SKM-1 (cell line): ENCODE measurements around the gene TENM3.

Experiments
- DNase-seq: peaks from one replicate; lab custom pipeline; 2025; ENCODE audit not compliant: unreplicated experiment; lab: John Stamatoyannopoulos, UW

Gene TENM3

GRCh38 chr4:182286035-182286434 is 42.8 kb downstream of the TENM3 start:
- no peak for DNase-seq

- no peak for DNase-seq
These were observed 43.7 kb downstream of the TENM3 start for GRCh38 chr4:182286931-182287330.

DNA sequence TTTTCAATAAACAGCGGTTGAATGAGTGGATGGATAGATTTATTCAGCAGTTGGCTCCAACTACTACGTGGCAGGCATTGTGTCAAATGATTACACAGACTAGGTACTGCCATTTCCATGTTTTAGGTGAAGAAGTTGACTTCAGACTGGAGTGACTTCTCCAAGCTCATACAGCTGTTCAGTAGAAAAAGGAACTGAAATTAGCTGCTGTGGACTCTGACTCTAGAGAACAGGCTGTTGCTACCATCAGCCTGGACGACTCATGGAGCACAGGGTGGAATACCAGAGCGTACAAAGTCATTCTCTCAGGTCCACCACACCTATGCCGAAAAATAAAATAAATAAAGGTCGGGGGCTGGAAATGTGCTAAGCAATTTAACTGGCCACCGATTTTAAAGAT is 45.3 kb downstream of the TENM3 start:
- DNase-seq, result no peak

DNA sequence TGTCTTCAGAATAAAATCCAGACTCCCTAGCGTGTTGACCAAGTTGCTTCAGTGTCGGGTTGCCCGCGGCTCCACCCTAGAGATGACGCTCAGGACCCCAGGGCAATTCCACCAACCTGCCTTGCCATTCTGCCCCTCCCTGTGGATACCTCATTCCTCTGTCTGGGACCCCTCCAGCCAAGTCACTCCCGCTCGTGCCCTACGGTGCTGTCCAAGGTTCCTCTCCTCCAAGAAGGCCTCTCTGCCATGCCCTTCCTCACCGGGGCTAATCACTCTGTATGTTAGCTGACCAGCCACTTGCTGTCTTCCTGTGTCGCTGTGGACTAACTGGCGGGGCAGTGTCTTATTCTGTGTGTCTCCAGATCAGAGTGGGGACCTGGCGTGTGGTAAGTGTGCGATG is 46.6 kb downstream of the TENM3 start:
- DNase-seq, result no peak

GRCh38 chr4:182291175-182291574 is 48.0 kb downstream of the TENM3 start:
- no peak for DNase-seq

DNA sequence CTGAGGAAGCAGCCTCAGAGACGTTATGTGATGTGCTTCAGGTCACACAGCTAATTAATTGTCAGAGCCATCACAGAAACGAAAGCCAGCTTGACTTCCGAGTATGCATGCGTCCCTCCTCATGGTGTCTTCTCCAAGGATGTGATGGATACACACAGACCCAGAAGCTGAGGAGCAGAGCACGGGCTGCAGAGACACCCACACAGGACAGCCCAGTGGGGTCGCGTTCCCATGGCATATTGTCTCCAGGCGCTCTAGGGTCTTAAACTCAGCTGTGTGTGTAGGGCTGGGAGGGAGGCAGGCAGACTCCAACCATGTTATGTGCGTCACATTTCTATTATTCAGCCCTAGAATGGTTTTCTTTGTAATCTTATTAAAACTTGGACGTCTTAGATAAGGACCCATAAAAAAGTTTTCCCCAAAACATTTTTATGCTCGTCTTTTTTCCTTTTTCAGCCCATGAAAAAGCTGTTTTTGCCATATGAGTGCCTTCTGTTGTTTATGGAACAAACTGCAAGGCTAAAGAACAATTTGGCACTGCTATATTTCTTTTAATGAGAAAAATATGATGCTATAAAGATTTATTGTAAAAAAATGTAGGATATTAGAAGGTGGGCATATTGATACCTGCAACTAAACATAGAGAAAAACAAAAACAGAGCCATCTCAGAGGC is 48.5 kb downstream of the TENM3 start:
- DNase-seq, result no peak

- no peak for DNase-seq
These were observed 49.4 kb downstream of the TENM3 start for GRCh38 chr4:182292612-182293011.

- DNase-seq, result no peak
These were observed 50.6 kb downstream of the TENM3 start for GRCh38 chr4:182293691-182294255.

DNA sequence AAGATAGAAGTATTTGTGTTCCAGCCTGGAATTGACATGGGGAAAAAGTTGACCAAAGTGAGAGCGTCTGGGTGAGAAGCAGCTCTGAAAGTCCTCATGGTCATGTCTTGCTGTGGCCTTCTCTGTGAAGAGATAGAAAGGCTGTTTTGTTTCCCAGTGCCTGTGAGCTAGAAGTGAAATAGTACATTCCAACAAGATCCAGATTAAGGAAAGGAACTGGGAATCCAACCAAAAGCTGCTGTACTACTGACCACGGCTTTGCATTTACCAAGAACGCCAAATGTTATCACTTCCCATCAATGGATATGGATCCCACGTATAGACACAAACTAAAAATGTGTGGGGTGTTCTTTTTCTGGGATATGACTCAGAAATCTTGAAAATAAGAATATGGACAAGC is 51.2 kb downstream of the TENM3 start:
- no peak for DNase-seq

DNA sequence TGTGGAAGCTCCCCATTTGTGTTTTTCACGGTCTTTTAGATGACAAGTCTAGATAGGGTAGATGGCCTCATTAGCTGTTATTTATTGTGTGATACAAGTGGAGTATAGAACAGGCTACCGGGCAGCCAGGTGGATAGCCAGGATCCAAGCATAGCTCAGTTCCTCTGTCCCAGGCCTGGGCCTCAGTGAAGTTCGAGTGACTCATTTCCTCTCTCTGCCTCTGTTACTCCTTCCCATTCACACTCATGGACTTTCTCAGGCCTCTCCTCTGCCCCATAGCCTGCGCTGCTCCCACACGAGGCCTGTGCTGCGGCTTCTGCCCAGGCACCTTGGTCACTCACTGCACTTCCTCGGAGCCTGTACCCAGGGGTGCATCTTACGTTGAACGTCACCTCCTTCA is 54.5 kb downstream of the TENM3 start:
- DNase-seq, result peak; percentile 21

DNA sequence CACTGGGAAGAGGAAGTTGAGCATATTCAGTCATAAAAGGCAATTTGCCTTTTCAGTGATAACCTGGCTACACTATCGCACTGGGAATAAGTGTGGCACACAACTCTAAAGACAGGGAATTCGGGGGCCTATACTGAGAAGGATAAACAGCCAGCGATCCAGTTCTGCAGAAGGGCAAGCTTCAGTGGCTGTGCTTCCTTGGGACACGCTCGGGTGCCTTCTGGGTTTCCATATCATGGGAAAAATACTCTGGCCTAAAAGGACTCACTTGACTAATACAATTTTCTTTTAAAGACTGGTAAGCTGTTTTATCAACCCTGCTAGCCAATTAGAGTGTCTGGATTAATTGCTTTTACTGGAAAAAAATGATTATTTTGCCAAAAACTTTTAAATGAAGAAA is 58.5 kb downstream of the TENM3 start:
- DNase-seq, result no peak

GRCh38 chr4:182303847-182304246 is 60.6 kb downstream of the TENM3 start:
- no peak for DNase-seq

DNA sequence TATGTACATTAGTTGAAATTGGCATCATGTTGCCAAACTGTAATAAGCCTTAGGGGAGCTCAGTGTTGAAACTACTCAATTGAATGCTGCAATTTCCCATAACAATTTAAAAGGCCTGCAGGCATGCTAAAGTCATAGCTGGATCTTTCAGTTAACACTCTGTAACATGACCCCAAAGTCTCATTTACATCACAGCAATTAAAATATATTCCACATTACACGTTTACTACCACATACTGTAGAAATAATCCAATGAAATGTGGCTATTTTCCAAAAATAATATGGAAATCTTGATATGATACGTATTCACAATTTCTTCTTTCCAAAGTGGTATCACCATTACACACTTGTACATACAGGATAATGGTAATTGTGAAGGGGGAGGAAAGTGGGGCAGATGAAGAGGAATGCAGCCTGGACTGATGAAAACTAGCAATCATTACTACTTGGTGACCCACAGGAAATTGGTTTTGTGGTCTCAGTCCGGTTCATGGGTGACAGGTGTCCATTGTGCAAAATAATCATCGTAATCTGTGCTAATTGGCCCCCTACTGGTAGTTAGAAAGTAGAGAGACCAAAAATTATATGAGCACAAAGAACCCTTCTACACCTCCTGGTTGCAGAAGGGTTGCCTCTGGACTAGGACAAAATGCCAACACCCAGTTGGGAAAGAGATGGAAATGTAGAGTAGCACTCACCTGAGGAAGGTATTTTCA is 63.7 kb downstream of the TENM3 start:
- no peak for DNase-seq

GRCh38 chr4:182307746-182308145 is 64.5 kb downstream of the TENM3 start:
- DNase-seq, result no peak

- DNase-seq, result no peak
These were observed 66.7 kb downstream of the TENM3 start for GRCh38 chr4:182309877-182310276.

- DNase-seq, result no peak
These were observed 67.1 kb downstream of the TENM3 start for GRCh38 chr4:182310316-182310715.

- DNase-seq, result no peak
These were observed 67.8 kb downstream of the TENM3 start for GRCh38 chr4:182310962-182311361.

DNA sequence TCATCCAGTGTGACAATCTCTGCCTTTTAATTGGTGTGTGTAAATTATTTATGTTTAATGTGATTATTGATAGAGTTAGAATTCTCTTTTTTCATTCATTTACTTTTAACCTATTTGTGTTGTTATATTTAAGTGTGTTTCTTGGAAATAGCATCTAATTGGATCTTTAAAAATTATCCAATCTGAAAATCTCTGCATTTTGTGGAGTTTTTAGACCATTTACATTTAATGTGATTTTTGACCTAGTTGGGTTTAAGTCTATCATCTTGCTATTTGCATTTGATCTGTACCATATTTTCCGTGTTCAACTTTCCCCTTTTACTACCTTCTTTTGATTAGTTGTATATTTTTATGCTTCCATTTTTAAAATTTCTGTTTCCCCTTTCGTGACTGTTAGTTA is 71.3 kb downstream of the TENM3 start:
- DNase-seq, result no peak

GRCh38 chr4:182318256-182318655 is 75.1 kb downstream of the TENM3 start:
- DNase-seq, result no peak

DNA sequence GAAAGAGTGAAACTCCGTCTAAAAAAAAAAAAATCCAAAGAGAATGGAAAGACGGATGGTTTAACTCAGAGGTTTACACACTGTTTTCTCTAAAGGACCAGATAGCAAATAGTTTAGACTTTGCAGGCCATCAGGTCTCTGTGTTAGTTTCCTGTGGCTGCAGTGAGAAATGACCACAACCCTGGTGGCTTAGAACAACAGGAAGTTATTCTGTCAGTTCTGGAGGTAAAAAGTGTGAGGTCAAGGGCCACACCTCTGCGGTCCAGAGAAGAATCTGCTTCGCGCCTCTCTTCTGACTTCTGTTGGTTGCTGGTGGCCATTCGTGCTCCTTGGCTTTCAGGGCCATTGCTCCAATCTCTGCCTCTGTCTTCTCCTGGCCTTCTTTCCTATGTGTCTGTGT is 76.9 kb downstream of the TENM3 start:
- DNase-seq, result no peak

- DNase-seq, result no peak
These were observed 77.4 kb downstream of the TENM3 start for GRCh38 chr4:182320580-182320979.

- DNase-seq, result no peak
These were observed 81.1 kb downstream of the TENM3 start for GRCh38 chr4:182324282-182324681.

- no peak for DNase-seq
These were observed 82.2 kb downstream of the TENM3 start for GRCh38 chr4:182325397-182325796.
